ENCODE measurements around the gene SMR3B. TPM values are rescaled to one million over a fixed set of nuclear protein-coding genes. Genes with fewer than 3 reads are reported as not detected.

The SMR3B gene
- not detected for total RNA-seq

- no peak for FAIRE-seq
Observed at GRCh38 chr4:70382691-70383181, at the start of gene SMR3B. Gene SMR3B, plus strand, starts transcription at chr4:70383131. Its CDS starts 1,380 bp downstream, at chr4:70384511.

GRCh38 chr4:70334681-70335080 lies 48.2 kb upstream of the SMR3B start, which contains the start of gene CABS1:
Gene CABS1, plus strand, starts transcription at chr4:70334981. Its CDS starts 59 bp downstream, at chr4:70335040.
- DNase-seq (ENCODE audit: low spot score in 2 of 2) = no peak
- no peak for FAIRE-seq

More at GRCh38 chr4:70382691-70383181, at the start of gene SMR3B:
- DNase-seq (ENCODE audit: low spot score in 2 of 2) = no peak

- no peak for FAIRE-seq
- DNase-seq (ENCODE audit: low spot score in 2 of 2) = no peak
Observed at GRCh38 chr4:70336043-70336442, 46.9 kb upstream of the SMR3B start.

- FAIRE-seq (no peak), DNase-seq (ENCODE audit: low spot score in 2 of 2) (no peak)
Observed at GRCh38 chr4:70337886-70338420, 45.0 kb upstream of the SMR3B start.

GRCh38 chr4:70356185-70356584 lies 26.7 kb upstream of the SMR3B start:
- DNase-seq (ENCODE audit: low spot score in 2 of 2) (no peak), FAIRE-seq (no peak)

- DNase-seq (ENCODE audit: low spot score in 2 of 2) (no peak), FAIRE-seq (no peak)
Observed at GRCh38 chr4:70359115-70359661, 23.7 kb upstream of the SMR3B start.

GRCh38 chr4:70360460-70360859 lies 22.5 kb upstream of the SMR3B start, which contains the start of gene SMR3A:
Gene SMR3A, plus strand, starts transcription at chr4:70360760. Its CDS starts 1,356 bp downstream, at chr4:70362116.
- no peak for FAIRE-seq
- no peak for DNase-seq (ENCODE audit: low spot score in 2 of 2)

- DNase-seq (ENCODE audit: low spot score in 2 of 2) = no peak
- no peak for FAIRE-seq
Observed at GRCh38 chr4:70364002-70364401, 18.9 kb upstream of the SMR3B start.

GRCh38 chr4:70365479-70365878 lies 17.5 kb upstream of the SMR3B start:
- DNase-seq (ENCODE audit: low spot score in 2 of 2) = no peak

GRCh38 chr4:70367813-70368212 lies 15.1 kb upstream of the SMR3B start:
- DNase-seq (ENCODE audit: low spot score in 2 of 2) = no peak
- FAIRE-seq = no peak

More at GRCh38 chr4:70365479-70365878, 17.5 kb upstream of the SMR3B start:
- no peak for FAIRE-seq

- FAIRE-seq (no peak), DNase-seq (ENCODE audit: low spot score in 2 of 2) (no peak)
Observed at GRCh38 chr4:70371987-70372386, 10.9 kb upstream of the SMR3B start.

- FAIRE-seq (no peak), DNase-seq (ENCODE audit: low spot score in 2 of 2) (no peak)
Observed at GRCh38 chr4:70372760-70373159, 10.2 kb upstream of the SMR3B start.

- DNase-seq (ENCODE audit: low spot score in 2 of 2) (no peak), FAIRE-seq (no peak)
Observed at GRCh38 chr4:70380578-70380977, 2.4 kb upstream of the SMR3B start.

GRCh38 chr4:70392057-70392776 lies 9.3 kb downstream of the SMR3B start:
- FAIRE-seq = no peak
- no peak for DNase-seq (ENCODE audit: low spot score in 2 of 2)

- FAIRE-seq = no peak
- no peak for DNase-seq (ENCODE audit: low spot score in 2 of 2)
Observed at GRCh38 chr4:70397580-70397979, 14.6 kb downstream of the SMR3B start, which contains the start of gene OPRPN. Gene OPRPN, plus strand, starts transcription at chr4:70397940. Its CDS starts 1,346 bp downstream, at chr4:70399286.

- FAIRE-seq = no peak
Observed at GRCh38 chr4:70399319-70399718, 16.4 kb downstream of the SMR3B start.

GRCh38 chr4:70402762-70403161 lies 19.8 kb downstream of the SMR3B start:
- no peak for DNase-seq (ENCODE audit: low spot score in 2 of 2)
- no peak for FAIRE-seq

More at GRCh38 chr4:70399319-70399718, 16.4 kb downstream of the SMR3B start:
- DNase-seq (ENCODE audit: low spot score in 2 of 2) = no peak

GRCh38 chr4:70405765-70406164 lies 22.8 kb downstream of the SMR3B start:
- no peak for DNase-seq (ENCODE audit: low spot score in 2 of 2)
- no peak for FAIRE-seq

- no peak for DNase-seq (ENCODE audit: low spot score in 2 of 2)
- FAIRE-seq = no peak
Observed at GRCh38 chr4:70425306-70425705, 42.4 kb downstream of the SMR3B start.

- no peak for DNase-seq (ENCODE audit: low spot score in 2 of 2)
- FAIRE-seq = no peak
Observed at GRCh38 chr4:70426789-70427188, 43.9 kb downstream of the SMR3B start.

GRCh38 chr4:70437197-70437596 lies 54.3 kb downstream of the SMR3B start:
- no peak for DNase-seq (ENCODE audit: low spot score in 2 of 2)

More at GRCh38 chr4:70437197-70437596, 54.3 kb downstream of the SMR3B start:
- FAIRE-seq = no peak
